ENCODE data around the gene GATAD2B.
"Not testable (repeated sequence)": the region's sequence is repeated elsewhere in the genome, so short reads cannot be mapped to it uniquely, and the experiment has no call there.

The GATAD2B gene

DNA sequence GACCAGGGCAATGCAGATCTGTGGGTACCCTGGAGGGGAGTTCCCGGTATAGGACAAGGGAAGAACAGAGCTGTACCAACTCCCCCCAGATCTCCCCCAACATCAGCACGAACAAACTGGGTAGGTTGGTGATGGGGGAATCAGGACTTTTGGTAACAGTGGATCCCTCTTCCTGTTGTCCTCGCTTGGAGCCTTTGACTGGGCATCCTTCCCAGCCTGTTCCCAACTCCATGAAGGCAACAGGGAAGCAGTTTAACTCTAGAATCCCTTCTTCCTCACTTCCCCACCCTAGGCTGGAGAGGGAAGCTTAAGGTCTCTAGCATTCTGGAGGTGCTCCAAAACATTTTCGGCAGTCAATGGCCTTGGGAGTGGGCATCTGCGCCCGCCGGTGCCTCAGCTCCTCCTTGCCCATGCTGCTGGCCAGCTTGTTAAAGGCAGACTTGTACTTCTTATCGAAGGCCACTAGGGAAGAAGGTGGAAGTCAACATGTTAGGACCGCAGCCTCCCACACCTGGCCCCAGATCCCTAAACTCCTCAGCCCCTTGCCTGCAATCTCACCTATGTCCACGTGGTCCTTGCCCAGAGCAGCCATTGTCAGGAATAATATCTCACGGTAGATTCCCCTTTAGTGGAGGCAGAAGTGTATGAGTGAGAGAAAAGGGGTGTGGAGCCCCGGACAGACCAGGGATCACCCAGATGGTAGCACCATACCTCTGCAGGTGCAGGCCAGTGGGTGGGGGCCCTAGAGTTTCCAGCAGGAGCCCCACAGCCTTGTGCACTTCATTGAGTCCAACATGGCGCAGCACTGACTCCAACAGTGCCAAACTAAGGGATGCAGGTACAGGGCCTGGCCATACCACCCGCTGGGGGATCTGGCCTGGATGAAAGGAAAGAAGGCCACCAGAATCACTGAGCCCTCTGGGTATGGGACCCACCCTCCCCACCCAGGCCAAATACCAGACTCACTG, 7.5 kb upstream of the GATAD2B start:
- DNase-seq (ENCODE audit: low spot score) = peak; percentile 8

DNA sequence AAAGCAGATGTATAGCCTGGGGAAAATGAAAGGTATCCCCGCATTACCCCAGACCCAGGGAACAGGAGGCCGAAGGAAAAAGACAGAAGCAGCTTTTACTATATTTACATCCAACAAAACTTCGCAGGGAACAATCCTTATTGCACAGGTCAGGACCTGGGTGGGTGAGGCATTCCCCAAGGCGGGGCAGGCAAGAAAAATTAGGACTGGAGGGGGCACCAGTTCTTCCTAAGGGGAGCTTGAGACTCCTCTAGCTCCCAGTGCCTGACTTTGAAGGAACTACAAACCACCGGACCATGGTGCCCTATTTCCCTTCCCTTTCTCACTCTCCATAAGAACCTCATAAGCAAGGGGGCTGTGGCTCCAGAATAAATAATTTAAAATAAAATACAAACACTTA, 6.7 kb upstream of the GATAD2B start:
- peak; percentile 3 for DNase-seq (ENCODE audit: low spot score)

DNA sequence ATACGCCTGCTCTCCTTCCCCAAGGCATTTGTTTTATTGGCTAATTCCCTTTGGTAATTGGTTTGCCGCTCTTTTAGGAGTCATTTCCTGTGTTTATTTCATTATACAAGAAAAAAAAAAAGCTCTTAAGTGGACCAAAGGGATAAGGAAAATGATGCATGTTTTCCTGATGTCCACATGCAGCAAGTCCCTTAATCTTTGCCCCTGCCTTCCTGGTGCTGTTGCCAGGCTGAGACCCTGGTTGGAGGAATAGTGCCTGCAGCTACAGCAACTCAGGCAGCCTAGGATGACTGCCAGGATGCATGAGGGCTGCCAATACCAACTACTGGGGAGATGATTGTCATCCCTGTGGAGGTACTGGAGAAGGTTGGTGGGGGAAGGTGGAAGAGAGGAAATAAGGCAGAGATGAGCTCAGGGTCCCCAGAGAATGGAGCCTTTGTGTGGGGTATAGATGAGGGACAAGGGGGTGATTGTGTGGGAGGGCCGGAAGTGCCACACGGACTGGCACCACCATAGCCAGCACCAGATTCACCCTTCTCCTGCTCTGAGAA, 6.1 kb upstream of the GATAD2B start:
- peak; percentile 8 for DNase-seq (ENCODE audit: low spot score)

DNA sequence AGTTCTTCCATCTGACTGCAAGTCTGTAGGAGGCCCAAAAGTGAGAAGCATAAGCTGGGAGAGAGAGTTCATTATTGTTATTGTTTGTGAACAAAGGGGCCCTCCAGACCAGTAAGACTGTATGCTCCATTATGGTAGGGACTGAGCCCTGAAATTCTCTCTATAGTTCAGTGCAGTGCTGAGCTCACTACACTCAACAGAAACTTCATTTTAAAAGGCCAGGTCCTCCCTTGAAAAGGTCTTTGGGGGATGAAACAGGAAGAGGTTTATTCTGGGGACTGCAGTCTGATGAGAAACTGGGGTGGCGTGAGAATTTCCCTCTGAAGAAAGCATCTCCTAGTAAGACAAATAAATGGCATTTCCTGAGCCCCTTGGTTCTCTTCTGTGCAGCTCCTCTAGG, 5.5 kb upstream of the GATAD2B start:
- peak; percentile 2 for DNase-seq (ENCODE audit: low spot score)

DNA sequence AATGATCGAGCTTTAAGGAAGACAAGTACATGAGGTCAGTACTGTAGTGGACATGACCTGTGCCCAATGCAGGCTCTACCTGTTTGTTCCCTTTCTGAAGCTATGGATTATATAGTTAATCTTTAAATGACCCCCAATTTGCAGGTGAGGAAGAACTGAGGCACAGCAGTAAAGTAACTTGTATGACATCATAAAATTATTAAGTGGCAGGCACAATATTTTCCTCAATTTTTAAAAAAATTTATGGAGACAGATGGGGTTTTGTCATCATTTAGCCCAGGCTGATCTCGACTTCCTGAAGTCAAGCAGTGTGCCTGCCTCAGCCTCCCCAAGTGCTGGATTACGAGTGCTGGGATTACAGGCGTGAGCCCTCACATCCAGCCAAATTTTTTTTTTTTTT, 3.6 kb upstream of the GATAD2B start:
- DNase-seq (ENCODE audit: low spot score) = no peak

DNA sequence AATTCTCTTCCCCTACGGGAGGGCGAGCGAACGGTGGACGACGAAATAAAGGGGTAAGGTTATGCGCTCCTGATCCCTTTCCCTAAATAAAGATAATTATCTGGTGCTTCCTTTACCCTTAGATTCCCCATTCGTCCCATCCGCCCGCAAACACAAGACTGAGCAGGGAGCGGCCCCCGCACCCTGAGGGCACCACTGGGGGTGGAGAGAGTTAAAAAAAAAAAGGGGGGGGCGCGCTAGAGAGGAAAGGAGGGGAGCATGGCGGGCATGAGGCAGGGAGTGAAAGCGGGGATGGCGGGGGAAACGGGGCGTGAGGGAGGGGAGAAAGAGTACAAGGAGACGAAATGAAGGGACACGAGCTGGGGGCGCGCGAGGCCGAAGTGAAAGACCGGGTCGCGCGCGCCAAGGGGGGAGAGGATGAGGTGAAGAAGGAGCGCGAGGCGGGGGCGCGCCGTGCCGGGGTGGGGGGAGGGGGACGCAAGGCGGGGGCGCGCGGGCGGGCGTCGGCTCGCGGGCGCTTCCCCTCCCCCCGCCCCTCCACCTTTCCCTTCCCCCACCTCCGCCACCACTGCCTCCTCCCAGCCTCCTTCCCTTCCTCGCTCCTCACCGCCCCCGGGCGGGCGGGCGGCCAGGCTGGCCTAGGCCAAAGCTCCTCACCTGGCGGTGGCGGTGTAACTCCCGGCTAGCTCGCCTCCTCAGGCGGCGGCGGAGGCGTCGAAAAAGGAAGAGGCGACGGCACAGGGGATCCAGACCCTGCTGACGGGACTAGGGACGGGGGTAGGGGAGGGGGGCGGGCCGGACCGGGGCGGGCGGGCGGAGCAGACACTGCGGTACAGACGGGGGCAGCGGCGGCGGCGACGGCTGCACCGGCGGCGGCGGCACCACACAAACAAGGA, 448 bp downstream of the GATAD2B start:
- DNase-seq (ENCODE audit: low spot score) = peak; percentile 71

DNA sequence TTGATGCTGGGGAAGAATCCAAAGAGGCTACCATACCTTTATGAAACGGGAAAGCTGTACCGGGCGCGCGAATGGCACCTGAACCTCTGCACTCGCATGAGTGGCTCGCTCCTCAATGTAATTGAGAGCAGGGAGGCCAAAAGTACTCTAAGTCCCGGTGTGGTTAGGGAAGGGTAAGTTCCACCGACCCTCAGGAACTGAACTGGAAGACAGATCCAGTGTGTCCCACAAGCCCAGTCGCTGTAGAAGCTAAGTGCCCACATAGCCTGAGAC, 1.0 kb downstream of the GATAD2B start:
- peak; percentile 6 for DNase-seq (ENCODE audit: low spot score)

DNA sequence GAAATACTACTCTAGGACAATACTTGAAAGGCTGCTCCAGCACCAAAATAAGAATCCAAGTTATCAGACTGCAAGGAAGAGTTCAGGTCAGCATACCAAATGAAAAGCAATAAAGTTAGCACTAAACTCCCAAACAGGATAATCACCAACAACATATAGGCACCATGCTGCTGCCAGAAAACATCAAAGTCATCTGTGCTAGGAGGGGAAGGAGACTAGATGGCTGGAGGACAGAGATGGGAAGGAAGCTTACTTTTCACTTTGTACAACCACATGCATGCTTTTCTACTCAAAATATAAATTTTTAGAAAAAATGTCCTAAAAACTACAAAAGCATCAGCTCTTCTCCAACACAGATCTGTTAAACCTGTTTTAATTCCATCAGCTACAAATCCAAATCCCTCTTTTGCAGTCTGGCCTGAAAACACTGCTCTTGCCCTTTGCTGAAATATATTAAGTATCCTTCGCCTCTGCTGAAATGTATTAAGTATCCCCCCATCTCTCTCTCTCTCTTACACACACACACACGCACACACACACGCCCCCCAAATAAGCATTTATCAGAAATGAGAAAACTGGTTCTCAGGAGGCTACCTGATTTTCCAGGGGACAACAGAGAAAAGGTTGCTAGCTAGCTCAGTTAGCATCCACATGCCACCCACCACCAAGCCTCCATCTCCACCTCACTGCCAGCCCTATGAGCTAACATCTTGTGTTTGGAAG, 1.5 kb downstream of the GATAD2B start:
- no peak for DNase-seq (ENCODE audit: low spot score)

DNA sequence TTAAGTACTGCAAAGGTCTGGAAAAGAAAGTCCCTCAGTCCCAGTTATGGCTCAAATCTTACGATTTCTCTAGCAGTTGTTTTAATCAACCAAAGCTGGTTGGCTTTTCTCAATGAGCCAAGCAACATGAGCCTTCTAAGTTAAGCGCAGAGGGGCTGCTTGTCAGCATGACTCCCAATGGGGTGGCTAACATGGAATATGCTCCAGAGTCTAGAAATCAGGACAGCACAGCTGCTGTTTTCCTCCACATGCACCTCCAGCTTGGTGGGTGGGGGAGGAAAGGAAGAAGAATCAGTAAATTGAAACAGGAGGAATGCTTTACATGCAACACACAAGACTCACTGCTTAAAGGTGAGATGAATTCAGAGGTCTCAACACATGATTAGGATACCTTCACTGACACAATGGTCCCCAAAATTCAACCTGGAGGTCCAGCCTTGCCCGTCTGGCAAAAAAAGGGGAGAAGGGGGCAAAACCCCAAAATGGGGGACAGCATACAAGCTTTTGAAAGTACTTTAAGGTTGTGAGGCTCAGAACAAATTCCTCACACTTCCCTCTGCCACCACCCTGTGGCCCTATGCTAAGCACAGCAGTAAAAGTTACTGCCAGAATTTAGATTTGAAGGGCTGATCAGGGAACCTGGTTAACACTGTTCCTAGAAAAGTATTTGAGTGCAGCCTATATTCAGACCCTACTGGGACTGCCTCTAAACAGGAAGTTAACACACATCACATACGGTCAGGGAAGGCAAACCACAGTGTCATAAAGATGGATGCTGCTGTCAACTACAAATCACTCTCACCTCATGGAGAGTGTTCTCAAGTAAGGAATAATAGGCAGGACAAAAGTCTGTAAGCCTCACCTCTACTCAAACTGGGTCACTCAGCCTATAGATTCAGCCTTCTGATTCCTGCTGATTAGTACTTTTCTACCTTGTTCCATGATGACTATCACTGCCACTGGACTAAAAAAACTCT, 2.6 kb downstream of the GATAD2B start:
- DNase-seq (ENCODE audit: low spot score) = no peak

DNA sequence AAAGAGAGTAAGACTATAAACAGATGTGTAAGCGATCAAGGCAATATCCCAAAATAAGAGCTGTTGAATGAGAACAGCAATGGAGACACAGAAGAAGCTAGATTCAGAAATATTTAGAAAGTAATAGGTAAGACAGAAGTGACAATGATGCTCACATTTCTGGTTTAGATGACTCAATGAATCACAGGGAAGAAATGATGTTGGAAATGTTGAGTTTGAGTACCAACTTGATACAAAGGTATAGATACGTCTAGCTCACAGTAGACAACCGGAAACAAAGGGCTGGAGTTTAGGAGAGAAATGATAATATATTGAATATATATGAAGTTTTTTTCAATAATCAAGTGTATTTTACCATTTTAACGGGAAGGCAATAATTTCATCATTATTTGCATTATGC, 6.5 kb downstream of the GATAD2B start:
- DNase-seq (ENCODE audit: low spot score) = no peak

DNA sequence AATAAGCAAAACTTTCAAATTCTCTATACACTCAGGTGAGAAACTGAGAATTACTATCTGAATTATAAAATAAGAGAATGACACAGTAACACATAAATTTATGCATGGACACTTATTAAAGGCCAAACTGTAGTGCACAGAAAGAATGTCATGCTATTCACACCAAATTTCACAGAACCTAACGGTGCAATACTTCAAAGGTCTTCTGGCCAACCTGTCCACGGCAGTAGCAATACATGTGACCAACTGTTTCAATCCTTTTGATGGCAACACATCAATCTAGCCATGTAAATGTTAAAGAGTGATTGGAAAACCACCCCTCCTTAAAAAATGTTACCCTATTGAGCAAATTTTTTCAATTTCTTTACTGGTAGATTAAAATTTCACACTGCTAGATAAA, 10.4 kb downstream of the GATAD2B start:
- DNase-seq (ENCODE audit: low spot score) = no peak

DNA sequence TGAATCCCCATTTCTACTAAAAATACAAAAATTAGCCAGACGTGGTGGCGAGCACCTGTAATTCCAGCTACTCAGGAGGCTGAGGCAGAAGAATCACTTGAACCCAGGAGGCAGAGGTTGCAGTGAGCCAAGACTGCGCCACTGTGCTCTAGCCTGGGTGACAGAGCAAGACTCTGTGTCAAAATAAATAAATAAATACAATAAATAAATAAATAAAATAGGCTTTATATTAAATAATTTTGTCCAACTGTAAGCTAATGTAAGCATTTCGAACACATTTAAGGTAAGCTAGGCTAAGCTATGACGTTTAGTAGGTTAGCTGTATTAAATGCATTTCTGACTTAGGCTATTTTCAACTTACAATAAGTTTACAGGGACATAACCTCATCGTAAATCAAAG, 12.2 kb downstream of the GATAD2B start:
- DNase-seq (ENCODE audit: low spot score) = not testable (repeated sequence)

DNA sequence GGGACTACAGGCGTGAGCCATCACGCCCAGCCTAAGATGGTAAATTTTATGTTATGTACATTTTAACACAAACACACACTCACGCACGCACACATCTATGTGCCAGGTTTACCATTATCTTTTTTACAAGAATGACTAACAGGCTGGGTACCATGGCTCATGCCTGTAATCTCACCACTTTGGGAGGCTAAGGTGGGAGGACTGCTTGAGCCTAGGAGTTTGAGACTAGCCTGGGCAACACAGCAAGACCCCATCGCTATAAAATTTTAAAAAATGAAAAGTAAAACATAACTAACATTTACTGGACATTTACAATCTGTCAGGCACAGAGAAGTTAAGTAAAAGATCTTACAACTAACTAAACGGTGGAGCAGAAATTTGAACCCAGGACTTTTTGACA, 14.7 kb downstream of the GATAD2B start:
- no peak for DNase-seq (ENCODE audit: low spot score)

DNA sequence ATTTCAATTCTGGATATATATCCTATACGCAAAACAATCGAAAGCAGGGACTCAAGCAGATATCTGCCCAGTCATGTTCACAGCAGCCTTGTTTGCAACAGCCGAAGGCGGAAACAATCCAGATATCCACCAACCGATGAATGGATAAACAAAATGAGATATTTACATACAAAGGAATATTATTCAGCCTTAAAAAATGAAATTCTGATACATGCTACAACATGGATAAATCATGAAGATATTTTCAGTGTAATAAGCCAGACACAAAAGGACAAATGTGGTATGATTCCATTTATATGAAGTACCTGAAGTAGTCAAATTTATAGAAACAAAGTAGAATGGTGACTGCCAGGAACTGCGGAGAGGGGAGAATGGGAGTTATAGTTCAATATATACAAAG, 15.6 kb downstream of the GATAD2B start:
- DNase-seq (ENCODE audit: low spot score) = no peak

DNA sequence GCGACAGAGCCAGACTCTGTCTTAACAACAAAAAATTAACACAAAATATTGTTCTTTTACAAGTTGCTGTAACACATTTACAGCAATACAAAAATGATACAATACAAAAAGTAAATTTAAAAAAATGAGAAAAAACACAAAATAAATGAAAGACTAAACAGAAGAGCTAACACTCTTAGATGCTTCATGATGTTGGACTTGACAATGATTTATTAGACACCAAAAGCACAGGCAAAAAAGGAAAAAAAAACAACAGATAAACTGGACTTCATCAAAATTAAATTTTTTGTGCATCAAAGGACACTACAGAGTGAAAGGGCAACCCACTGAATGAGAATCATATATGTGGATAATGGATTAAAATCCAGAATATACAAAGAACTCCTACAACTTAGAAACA, 16.4 kb downstream of the GATAD2B start:
- DNase-seq (ENCODE audit: low spot score) = no peak

DNA sequence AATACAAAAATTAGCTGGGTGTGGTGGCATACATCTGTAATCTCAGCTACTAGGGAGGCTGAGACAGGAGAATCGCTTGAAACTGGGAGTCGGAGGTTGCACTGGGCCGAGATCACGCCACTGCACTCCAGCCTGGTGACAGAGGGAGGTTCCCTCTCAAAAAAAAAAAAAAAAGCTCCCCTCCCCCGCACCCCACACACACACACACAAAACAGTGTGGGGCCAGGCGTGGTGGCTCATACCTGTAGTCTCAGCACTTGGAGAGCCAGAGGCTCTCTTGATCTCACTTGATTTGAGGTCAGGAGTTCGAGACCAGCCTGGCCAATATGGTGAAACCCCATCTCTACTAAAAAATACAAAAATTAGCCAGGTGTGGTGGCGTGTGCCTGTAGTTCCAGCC, 16.9 kb downstream of the GATAD2B start:
- not testable (repeated sequence) for DNase-seq (ENCODE audit: low spot score)

DNA sequence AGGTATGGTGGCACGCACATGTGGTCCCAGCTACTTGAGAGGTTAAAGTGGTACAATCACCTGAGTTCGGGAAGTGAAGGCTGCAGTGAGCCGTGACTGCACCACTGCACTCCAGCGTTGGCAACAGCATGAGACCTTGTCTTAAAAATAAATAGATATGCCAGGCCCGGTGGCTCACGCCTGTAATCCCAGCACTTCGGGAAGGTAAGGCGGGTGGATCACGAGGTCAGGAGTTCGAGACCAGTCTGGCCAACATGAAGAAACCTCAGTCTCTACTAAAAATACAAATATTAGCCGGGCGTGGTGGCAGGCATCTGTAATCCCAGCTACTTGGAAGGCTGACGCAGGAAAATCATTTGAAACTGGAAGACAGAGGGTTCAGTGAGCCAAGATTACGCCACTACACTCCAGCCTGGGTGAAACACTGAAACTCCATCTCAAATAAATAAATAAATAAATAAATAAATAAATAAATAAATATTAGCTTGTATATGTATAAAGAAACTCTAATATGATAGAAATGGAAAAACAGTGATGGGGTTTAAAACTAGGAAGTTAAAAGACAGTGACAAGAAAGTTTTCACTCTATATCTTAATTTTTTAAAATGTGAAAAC, 18.8 kb downstream of the GATAD2B start:
- no peak for DNase-seq (ENCODE audit: low spot score)

DNA sequence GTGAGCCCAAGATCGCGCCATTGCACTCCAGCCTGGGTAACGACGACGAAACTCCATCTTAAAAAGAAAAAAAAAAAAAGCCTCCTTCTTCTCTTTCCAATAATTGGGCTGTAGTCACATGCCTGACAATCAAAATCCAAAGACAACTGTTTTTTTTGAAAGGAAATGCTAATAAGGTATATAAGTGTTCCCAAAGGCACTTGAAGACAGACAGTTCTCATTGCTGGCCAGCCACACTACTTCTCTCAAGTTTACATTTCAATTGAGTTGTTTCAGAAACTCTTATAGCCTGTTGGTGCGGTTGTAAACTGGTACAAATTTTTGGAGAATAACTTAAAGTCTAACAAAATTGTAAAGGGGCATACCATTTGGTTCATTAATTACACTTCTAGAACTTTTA, 23.3 kb downstream of the GATAD2B start:
- no peak for DNase-seq (ENCODE audit: low spot score)

DNA sequence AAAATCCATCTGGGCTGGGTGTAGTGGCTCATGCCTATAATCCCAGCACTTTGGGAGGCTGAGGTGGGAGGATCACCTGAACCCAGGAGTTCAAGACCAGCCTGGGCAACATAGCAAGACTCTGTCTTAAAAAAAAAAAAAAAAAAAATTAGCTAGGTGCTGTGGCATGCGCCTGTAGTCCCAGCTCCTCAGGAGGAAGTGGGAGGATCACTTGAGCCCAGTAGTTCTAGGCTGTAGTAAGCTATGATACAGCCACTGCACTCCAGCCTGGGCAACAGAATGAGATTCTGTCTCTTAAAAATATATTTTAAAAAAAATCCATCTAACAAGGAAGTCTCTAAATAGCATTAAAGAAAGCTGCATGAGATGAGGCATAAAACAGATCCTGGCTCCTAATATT, 26.9 kb downstream of the GATAD2B start:
- not testable (repeated sequence) for DNase-seq (ENCODE audit: low spot score)

DNA sequence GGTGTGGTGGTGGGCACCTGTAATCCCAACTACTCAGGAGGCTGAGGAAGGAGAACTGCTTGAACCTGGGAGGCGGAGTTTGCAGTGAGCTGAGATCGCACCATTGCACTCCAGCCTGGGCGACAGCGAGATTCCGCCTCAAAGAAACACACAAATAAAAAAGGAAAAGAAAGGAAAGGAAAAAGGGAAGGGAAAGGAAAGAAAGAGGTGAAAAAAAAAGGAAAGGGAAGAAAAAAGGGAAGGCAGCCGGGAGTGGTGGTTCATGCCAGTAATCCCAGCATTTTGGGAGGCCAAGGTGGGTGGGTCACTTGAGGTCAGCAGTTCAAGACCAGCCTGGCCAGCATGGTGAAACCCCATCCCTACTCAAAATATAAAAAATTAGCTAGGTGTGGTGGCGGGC, 31.7 kb downstream of the GATAD2B start:
- not testable (repeated sequence) for DNase-seq (ENCODE audit: low spot score)

DNA sequence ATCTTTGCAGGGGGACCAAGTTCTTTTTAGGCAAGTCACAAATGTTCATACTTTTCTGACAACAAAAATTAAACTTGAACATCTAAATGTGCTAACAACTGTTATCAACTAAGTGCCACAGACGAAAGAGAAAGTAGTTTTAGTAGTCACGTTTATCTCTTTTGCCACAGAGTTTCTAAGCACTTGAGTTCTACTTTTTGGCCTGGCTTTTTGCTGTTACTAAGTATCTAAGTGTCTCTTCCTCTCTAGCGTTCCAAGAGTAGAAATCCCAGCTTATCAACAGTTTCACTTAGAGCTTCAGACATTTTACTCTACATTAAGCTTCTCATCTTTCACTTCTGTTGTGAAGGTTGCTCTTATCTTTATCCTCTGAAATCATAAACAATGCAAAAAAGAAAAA, 34.2 kb downstream of the GATAD2B start:
- DNase-seq (ENCODE audit: low spot score) = no peak

Measured in HuH-7 (cell line).